Cardiac muscle cell (in vitro differentiated cells and primary cell): Measurements from ENCODE around the gene PHF21B. TPM values are rescaled to one million over a fixed set of nuclear protein-coding genes. Genes with fewer than 3 reads are reported as not detected.

Experiments
- DNase-seq, 2 donors: peaks; one replicate each; pipeline versions ENCODE4 v3.0.0 to v3.0.0-alpha.2; 2010 to 2017; ENCODE audit warnings: low read depth in 1 of 2, low spot score in 1 of 2
- H3K27ac ChIP-seq: fragments of 200-600 bp; sonication (generic); 2 replicates; pipeline ENCODE4 v1.5.1; 2016
- H3K27me3 ChIP-seq: fragments of 200-600 bp; sonication (generic); 2 replicates; pipeline ENCODE4 v1.6.0; 2016; ENCODE audit warnings: control low read depth
- H3K36me3 ChIP-seq: fragments of 200-600 bp; sonication (generic); 2 replicates; pipeline ENCODE4 v1.5.1; 2016; ENCODE audit warnings: control low read depth
- H3K4me1 ChIP-seq: fragments of 200-600 bp; sonication (generic); 2 replicates; pipeline ENCODE4 v1.8.1; 2017; ENCODE audit warnings: low read depth, mild to moderate bottlenecking, mixed run types
- H3K4me3 ChIP-seq: fragments of 200-600 bp; sonication (generic); 2 replicates; pipeline ENCODE4 v1.5.1; 2016; ENCODE audit warnings: mild to moderate bottlenecking
- H3K9me3 ChIP-seq: fragments of 200-600 bp; sonication (generic); 2 replicates; pipeline ENCODE4 v1.5.1; 2017; ENCODE audit warnings: low read depth, mild to moderate bottlenecking, control low read depth
- CTCF ChIP-seq: IDR thresholded peaks from 2 replicates; pipeline ENCODE4 v1.5.1; 2012; ENCODE audit warnings: low read depth, mild to moderate bottlenecking, low read length
- polyA plus RNA-seq: library from polyadenylated mRNA; unstranded; fragments of >200 nt; fragmentation: Nextera tagmentation; extraction: Ambion mirVana; gene quantifications from 2 replicates; pipeline ENCODE4 v1.2.1, GENCODE V29; 2016
- total RNA-seq: library from RNA; depleted of rRNA; stranded (reverse); fragments of >200 nt; gene quantifications from 2 replicates; pipeline ENCODE4 v1.2.3, GENCODE V29; 2016

PHF21B gene
- total and polyA plus RNA-seq, 2 experiments from 2014 or later: 3.0 to 7.2 TPM

- H3K27ac ChIP-seq: no peak overlapping the region
These were observed 56.7 kb downstream of the PHF21B start for GRCh38 chr22:44952863-44953746.

GRCh38 chr22:44951510-44951816 lies 58.3 kb downstream of the PHF21B start:
- DNase-seq: no peak
- no peaks in the 10 kb centered on the region for H3K27me3 ChIP-seq
- no peak overlapping the region for H3K27ac ChIP-seq
- no peaks in the 10 kb centered on the region for H3K4me1 ChIP-seq
- no peaks in the 10 kb centered on the region for H3K9me3 ChIP-seq
- no peaks in the 10 kb centered on the region for H3K36me3 ChIP-seq
- H3K4me3 ChIP-seq: no peak overlapping the region
- TF ChIP-seq CTCF: no peak

More at GRCh38 chr22:44952863-44953746, 56.7 kb downstream of the PHF21B start:
- Histone ChIP-seq H3K36me3 (no peaks in the 10 kb centered on the region), H3K27me3 (no peaks in the 10 kb centered on the region), H3K4me1 (peaks cover 5% of the 10 kb centered on the region), H3K4me3 (no peak overlapping the region), H3K9me3 (no peaks in the 10 kb centered on the region)
- no peak for TF ChIP-seq CTCF
- DNase-seq: no peak

GRCh38 chr22:44950806-44951509 lies 58.8 kb downstream of the PHF21B start:
- Histone ChIP-seq H3K27ac (no peak overlapping the region), H3K27me3 (no peaks in the 10 kb centered on the region), H3K4me3 (no peak overlapping the region), H3K9me3 (no peaks in the 10 kb centered on the region), H3K36me3 (no peaks in the 10 kb centered on the region), H3K4me1 (no peaks in the 10 kb centered on the region)
- no peak for DNase-seq
- TF ChIP-seq CTCF: no peak

- no peaks in the 10 kb centered on the region for H3K36me3 ChIP-seq
- no peaks in the 10 kb centered on the region for H3K27me3 ChIP-seq
- no peak for TF ChIP-seq CTCF
- H3K4me3 ChIP-seq: no peak overlapping the region
- no peak for DNase-seq
- no peaks in the 10 kb centered on the region for H3K9me3 ChIP-seq
- no peak overlapping the region for H3K27ac ChIP-seq
- no peaks in the 10 kb centered on the region for H3K4me1 ChIP-seq
These were observed 62.0 kb downstream of the PHF21B start for GRCh38 chr22:44947846-44948245.

- H3K4me1 ChIP-seq: no peaks in the 10 kb centered on the region
- H3K4me3 ChIP-seq: no peak overlapping the region
- no peaks in the 10 kb centered on the region for H3K27me3 ChIP-seq
- no peak for DNase-seq
- H3K36me3 ChIP-seq: no peaks in the 10 kb centered on the region
- H3K27ac ChIP-seq: no peak overlapping the region
- no peaks in the 10 kb centered on the region for H3K9me3 ChIP-seq
- no peak for TF ChIP-seq CTCF
These were observed 62.8 kb downstream of the PHF21B start for GRCh38 chr22:44947049-44947448.
